OCI-LY3 (cell line): ENCODE measurements around the gene OR52K1.

Experiments used
- EZH2phosphoT487 ChIP-seq: fragments of 200-600 bp; shearing (Covaris generic); IDR thresholded peaks from 2 replicates; pipeline ENCODE4 v1.6.1; 2018; ENCODE audit warnings: antibody characterized with exemption, mixed run types, low read depth
- TF ChIP-seq, protein P1 (sequence below): fragments of 200-600, 300-600 bp; sonication (generic); IDR thresholded peaks from 2 replicates; pipeline ENCODE4 v1.5.1; 2014; ENCODE audit warnings: antibody characterized with exemption, low read length, low read depth

DNA sequence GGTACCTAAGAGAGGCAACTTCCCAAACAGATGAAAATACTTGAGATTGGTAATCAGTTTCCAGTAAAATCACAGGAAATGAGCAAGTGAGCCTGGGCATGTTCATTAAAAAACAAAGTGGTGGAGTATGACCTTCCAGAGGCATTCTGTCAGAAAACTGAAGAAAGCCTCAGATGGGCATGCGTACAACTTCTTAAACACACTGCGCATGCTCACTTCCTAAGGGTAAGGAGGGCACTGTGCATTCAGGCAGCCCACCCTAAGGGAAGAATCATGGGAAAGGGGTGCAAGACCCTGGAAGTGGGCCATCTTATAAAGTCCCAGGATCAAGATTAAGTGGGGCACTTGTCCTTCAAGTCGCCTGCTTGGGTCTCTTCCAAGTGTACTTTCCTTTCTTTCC is 29.3 kb upstream of the OR52K1 start:
- TF ChIP-seq, protein P1, sequence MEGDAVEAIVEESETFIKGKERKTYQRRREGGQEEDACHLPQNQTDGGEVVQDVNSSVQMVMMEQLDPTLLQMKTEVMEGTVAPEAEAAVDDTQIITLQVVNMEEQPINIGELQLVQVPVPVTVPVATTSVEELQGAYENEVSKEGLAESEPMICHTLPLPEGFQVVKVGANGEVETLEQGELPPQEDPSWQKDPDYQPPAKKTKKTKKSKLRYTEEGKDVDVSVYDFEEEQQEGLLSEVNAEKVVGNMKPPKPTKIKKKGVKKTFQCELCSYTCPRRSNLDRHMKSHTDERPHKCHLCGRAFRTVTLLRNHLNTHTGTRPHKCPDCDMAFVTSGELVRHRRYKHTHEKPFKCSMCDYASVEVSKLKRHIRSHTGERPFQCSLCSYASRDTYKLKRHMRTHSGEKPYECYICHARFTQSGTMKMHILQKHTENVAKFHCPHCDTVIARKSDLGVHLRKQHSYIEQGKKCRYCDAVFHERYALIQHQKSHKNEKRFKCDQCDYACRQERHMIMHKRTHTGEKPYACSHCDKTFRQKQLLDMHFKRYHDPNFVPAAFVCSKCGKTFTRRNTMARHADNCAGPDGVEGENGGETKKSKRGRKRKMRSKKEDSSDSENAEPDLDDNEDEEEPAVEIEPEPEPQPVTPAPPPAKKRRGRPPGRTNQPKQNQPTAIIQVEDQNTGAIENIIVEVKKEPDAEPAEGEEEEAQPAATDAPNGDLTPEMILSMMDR: no peak
- TF ChIP-seq EZH2phosphoT487: no peak
